B cell (primary cell): ENCODE results near the gene VPS26A. TPM values are rescaled to one million over a fixed set of nuclear protein-coding genes. Genes with fewer than 3 reads are reported as not detected.

Source experiments
- ATAC-seq: fragments of 200-7000 bp; cut with Tn5 transposase; one replicate; pipeline ENCODE4 v1.10.0; 2021; ENCODE audit warnings: low read depth, mild to moderate bottlenecking, moderate number of reproducible peaks, moderate library complexity
- CTCF ChIA-PET: fragments of 350-600 bp; sonication (Branson Sonifier 250); formaldehyde crosslinking; loops from one replicate; lab custom pipeline; 2021; ENCODE audit warnings: antibody characterized with exemption, inconsistent platforms; lab: Charles Lee
- POLR2A ChIA-PET: fragments of 350-600 bp; sonication (Branson Sonifier 250); formaldehyde crosslinking; loops from one replicate; lab custom pipeline; 2021; ENCODE audit warnings: antibody characterized with exemption; lab: Charles Lee
- DNase-seq: peaks from one replicate; pipeline ENCODE4 v3.0.0; 2013
- H2AFZ ChIP-seq: 2 replicates; pipeline ENCODE4 v1.6.1; 2012; ENCODE audit warnings: mild to moderate bottlenecking, low read depth, low read length; ENCODE audit not compliant: insufficient read depth, poor library complexity, severe bottlenecking
- H3K27ac ChIP-seq, 2 donors: 1 replicate in 1 of 2; 2 replicates in 1 of 2; pipeline ENCODE4 v1.5.1; 2012 to 2013; ENCODE audit warnings: low read length in 2 of 2, mild to moderate bottlenecking in 2 of 2, moderate library complexity in 1 of 2
- H3K27me3 ChIP-seq, 4 experiments: fragments of 200-600 bp in 1 of 4; sonication (generic) in 1 of 4; replicated peaks in 1 of 4; 1 replicate in 2 of 4; 2 replicates in 2 of 4; pipeline versions ENCODE4 v1.6.1 to v1.7.0; 2013 to 2016; ENCODE audit warnings: low read length in 3 of 4, mild to moderate bottlenecking in 2 of 4, mixed read lengths in 1 of 4, moderate library complexity in 1 of 4; ENCODE audit not compliant: insufficient read depth in 4 of 4, control insufficient read depth in 3 of 4; ENCODE audit errors: control extremely low read depth in 1 of 4
- H3K36me3 ChIP-seq, 2 experiments: replicated peaks in 1 of 2; 1 replicate in 1 of 2; 2 replicates in 1 of 2; pipeline versions ENCODE4 v1.6.1 to v1.7.1; 2013; ENCODE audit warnings: low read length in 1 of 2; ENCODE audit not compliant: insufficient read depth in 2 of 2, control insufficient read depth in 1 of 2; ENCODE audit errors: control extremely low read depth in 1 of 2, extremely low read depth in 1 of 2
- H3K4me1 ChIP-seq, 2 donors: fragments of 200-600 bp in 1 of 2; sonication (generic) in 1 of 2; 1 replicate in 1 of 2; 2 replicates in 1 of 2; pipeline versions ENCODE4 v1.5.1 to v1.6.1; 2013 to 2017; ENCODE audit warnings: low read length in 2 of 2; ENCODE audit not compliant: control insufficient read depth in 2 of 2, insufficient read depth in 2 of 2
- H3K4me2 ChIP-seq: replicated peaks from 2 replicates; pipeline ENCODE3; 2012; ENCODE audit warnings: mild to moderate bottlenecking, low read depth, low read length; ENCODE audit not compliant: poor library complexity, severe bottlenecking
- H3K4me3 ChIP-seq, 5 experiments: fragments of 200-600 bp in 1 of 5; sonication (generic) in 1 of 5; 1 replicate in 3 of 5; 2 replicates in 2 of 5; pipeline versions ENCODE4 v1.5.1 to v1.7.0; 2011 to 2016; ENCODE audit warnings: low read length in 4 of 5, mild to moderate bottlenecking in 4 of 5, low read depth in 2 of 5, control low read depth in 1 of 5, moderate library complexity in 1 of 5; ENCODE audit not compliant: insufficient read depth in 1 of 5; ENCODE audit errors: control extremely low read depth in 1 of 5, extremely low read depth in 1 of 5
- H3K79me2 ChIP-seq: fragments of 200-600 bp; sonication (generic); one replicate; pipeline ENCODE4 v1.6.0; 2016; ENCODE audit warnings: low read length; ENCODE audit not compliant: control insufficient read depth, insufficient read depth
- H3K9ac ChIP-seq: fragments of 200-600 bp; sonication (generic); 2 replicates; pipeline ENCODE4 v1.6.1; 2017; ENCODE audit warnings: mild to moderate bottlenecking, low read length, moderate library complexity
- H3K9me3 ChIP-seq, 3 donors: one replicate each; pipeline versions ENCODE4 v1.6.1 to v1.7.1; 2013; ENCODE audit warnings: low read length in 2 of 3; ENCODE audit not compliant: control insufficient read depth in 2 of 3, insufficient read depth in 1 of 3; ENCODE audit errors: control extremely low read depth in 1 of 3
- H4K20me1 ChIP-seq: 2 replicates; pipeline ENCODE4 v1.6.0; 2012; ENCODE audit warnings: mild to moderate bottlenecking, low read length; ENCODE audit not compliant: insufficient read depth, control insufficient read depth, poor library complexity, severe bottlenecking
- H3K27ac Mint-ChIP-seq: one replicate; pipeline ENCODE4 v1.8.0; 2021; ENCODE audit warnings: mixed read lengths
- H3K27me3 Mint-ChIP-seq: one replicate; pipeline ENCODE4 v1.8.0; 2021; ENCODE audit warnings: mixed read lengths
- H3K4me1 Mint-ChIP-seq: one replicate; pipeline ENCODE4 v1.8.0; 2021; ENCODE audit warnings: mixed read lengths
- H3K4me3 Mint-ChIP-seq: one replicate; pipeline ENCODE4 v1.8.0; 2021; ENCODE audit warnings: mixed read lengths
- H3K9me3 Mint-ChIP-seq: one replicate; pipeline ENCODE4 v1.8.0; 2022; ENCODE audit warnings: mixed read lengths; ENCODE audit not compliant: insufficient read depth
- EZH2 ChIP-seq: IDR thresholded peaks from 2 replicates; pipeline ENCODE4 v1.6.1; 2012; ENCODE audit warnings: borderline replicate concordance, low read depth, mild to moderate bottlenecking, moderate library complexity, low read length; ENCODE audit not compliant: insufficient read depth, poor library complexity, severe bottlenecking
- WGBS: methylation state at CpG from one replicate; pipeline ENCODE4 v1.1.5; 2013; ENCODE audit warnings: missing lambda C conversion rate; ENCODE audit not compliant: insufficient coverage; 5-methylcytosine and 5-hydroxymethylcytosine counted together
- intact Hi-C: fragments of 100-400 bp; cut with micrococcal nuclease; formaldehyde crosslinking; loops from one replicate; pipeline ENCODE4 v1.10.0; 2022
- polyA plus RNA-seq: library from polyadenylated mRNA; depleted of rRNA; stranded (reverse); fragments of >200 nt; gene quantifications from 2 replicates; pipeline ENCODE4 v1.2.3, GENCODE V29; 2012
- total RNA-seq, 2 donors: library from RNA; stranded (reverse); fragments of 120-200 nt in 1 of 2; gene quantifications; 1 replicate in 1 of 2; 2 replicates in 1 of 2; pipeline versions ENCODE4 v1.2.3 to v1.2.4, GENCODE V29; 2013 to 2022
- TF ChIP-seq, protein P1 (sequence below): fragments of 200-600 bp; IDR thresholded peaks from one replicate; pipeline ENCODE4 v1.8.0; 2022; ENCODE audit warnings: antibody characterized with exemption, mild to moderate bottlenecking

The VPS26A gene
- total and polyA plus RNA-seq, 2 donors (not counting 1 experiment from before 2014, with no cell fraction given): 5.0 to 29.9 TPM

DNA sequence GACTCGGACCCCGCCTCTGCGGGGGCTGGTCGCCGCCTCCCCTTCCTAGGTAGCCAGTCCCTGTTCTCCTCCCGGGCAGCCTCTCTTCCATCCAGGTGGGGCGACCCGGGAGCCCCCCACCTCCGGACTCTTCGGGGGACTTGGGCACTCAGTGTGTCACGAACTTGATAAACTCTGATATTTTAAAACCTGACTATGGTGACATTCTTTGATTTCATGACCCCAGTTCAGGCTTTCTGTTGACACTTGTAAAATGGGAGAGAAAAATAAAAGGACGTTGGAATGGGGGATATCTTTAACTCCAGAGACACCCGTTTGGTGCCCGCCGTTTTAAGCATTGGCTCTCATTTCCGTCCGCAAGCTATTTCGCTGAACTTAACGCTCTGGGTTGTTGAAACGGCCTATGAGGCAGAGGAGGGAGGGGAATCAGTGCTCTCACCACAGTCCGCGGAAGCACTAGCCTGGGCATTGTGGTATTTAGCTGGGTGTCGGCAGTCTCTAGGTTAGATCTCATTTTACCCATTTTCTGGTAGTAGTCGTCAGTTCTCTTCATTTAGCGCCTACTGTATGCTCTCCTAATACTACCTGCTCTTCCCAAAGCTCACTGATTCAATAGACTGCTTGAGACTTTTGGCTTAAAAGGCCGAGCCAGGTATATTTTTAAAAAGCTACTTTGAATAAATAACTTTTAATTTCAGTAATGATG is 738 bp downstream of the VPS26A start:
- CTCF ChIA-PET: interaction anchor here (1.1 to 3.9 kb wide), 4 partner anchors 29 to 169 kb away, joined by 5 to 23 read pairs (median 8); partner anchors contain the start of gene DDX21
- TF ChIP-seq EZH2: no peak
- TF ChIP-seq, protein P1, sequence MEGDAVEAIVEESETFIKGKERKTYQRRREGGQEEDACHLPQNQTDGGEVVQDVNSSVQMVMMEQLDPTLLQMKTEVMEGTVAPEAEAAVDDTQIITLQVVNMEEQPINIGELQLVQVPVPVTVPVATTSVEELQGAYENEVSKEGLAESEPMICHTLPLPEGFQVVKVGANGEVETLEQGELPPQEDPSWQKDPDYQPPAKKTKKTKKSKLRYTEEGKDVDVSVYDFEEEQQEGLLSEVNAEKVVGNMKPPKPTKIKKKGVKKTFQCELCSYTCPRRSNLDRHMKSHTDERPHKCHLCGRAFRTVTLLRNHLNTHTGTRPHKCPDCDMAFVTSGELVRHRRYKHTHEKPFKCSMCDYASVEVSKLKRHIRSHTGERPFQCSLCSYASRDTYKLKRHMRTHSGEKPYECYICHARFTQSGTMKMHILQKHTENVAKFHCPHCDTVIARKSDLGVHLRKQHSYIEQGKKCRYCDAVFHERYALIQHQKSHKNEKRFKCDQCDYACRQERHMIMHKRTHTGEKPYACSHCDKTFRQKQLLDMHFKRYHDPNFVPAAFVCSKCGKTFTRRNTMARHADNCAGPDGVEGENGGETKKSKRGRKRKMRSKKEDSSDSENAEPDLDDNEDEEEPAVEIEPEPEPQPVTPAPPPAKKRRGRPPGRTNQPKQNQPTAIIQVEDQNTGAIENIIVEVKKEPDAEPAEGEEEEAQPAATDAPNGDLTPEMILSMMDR: no peak
- peaks cover 58% of the 10 kb centered on the region for H3K79me2 ChIP-seq
- Mint-ChIP-seq H3K4me1 (peaks cover 18% of the 10 kb centered on the region), H3K9me3 (no peaks in the 10 kb centered on the region), H3K27me3 (no peaks in the 10 kb centered on the region), H3K27ac (peak overlapping the region; percentile 92), H3K4me3 (peak overlapping the region; percentile 93)
- intact Hi-C loops: loop anchor here (1.0 to 5.0 kb wide), 5 partner anchors 98 to 792 kb away; partner anchors contain the start of genes DDX21, HKDC1, HNRNPH3 and KIFBP
- H3K9me3 ChIP-seq: no peaks in the 10 kb centered on the region
- H3K27ac ChIP-seq: peak overlapping the region; percentile 89 to 95
- no peaks in the 10 kb centered on the region for H3K36me3 ChIP-seq
- peaks cover 20% of the 10 kb centered on the region for H4K20me1 ChIP-seq
- H3K27me3 ChIP-seq: no peaks in the 10 kb centered on the region
- ATAC-seq (peak; percentile 0), DNase-seq (peak; percentile 67)
- peak overlapping the region; percentile 57 to 92 (median 84) for H3K4me3 ChIP-seq
- 0% methylated on average over 20 of the region's 26 CpGs for WGBS
- peak overlapping the region; percentile 84 for H2AFZ ChIP-seq
- peak overlapping the region; percentile 73 for H3K9ac ChIP-seq
- peaks cover 12% of the 10 kb centered on the region in 2 donors for H3K4me1 ChIP-seq
- H3K4me2 ChIP-seq: peak overlapping the region; percentile 82
- POLR2A ChIA-PET: no interaction called here

DNA sequence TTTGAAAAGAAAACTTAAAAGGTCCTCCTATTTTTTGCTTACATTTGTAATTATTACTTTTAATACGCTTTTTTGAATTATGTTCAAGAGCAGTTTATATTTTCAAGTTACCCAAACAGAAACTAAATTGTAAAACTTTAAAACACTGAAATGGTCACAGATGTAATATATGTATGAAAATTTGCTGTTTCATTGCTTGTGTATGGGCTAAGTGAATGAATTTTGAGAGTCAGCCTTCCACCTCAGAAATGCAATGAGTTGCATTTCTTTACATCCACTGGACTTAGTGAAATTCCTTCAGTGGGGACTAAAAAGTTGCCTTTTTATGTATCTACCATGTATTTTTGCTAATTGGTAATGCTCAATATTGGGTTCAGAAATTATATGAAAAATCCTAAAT is 1.6 kb downstream of the VPS26A start:
- CTCF ChIA-PET: interaction anchor here (1.1 to 1.9 kb wide), 3 partner anchors 30 to 170 kb away, joined by 5 to 11 read pairs (median 5); partner anchors contain the start of gene DDX21
- H3K79me2 ChIP-seq: peaks cover 66% of the 10 kb centered on the region
- H3K4me1 ChIP-seq: peaks cover 12% of the 10 kb centered on the region in 2 donors
- H3K4me3 ChIP-seq: no peak overlapping the region
- no peaks in the 10 kb centered on the region for H3K36me3 ChIP-seq
- no peaks in the 10 kb centered on the region for H3K9me3 ChIP-seq
- H3K27me3 ChIP-seq: no peaks in the 10 kb centered on the region
- peak overlapping the region; percentile 84 for H2AFZ ChIP-seq
- no peak for DNase-seq
- H3K27me3 Mint-ChIP-seq: no peaks in the 10 kb centered on the region
- no peak overlapping the region for H3K4me3 Mint-ChIP-seq
- POLR2A ChIA-PET: no interaction called here
- H3K27ac Mint-ChIP-seq: no peak overlapping the region
- peak overlapping the region in 1 of 2 donors; percentile 95 for H3K27ac ChIP-seq
- ATAC-seq: no peak
- H3K9me3 Mint-ChIP-seq: no peaks in the 10 kb centered on the region
- no peak overlapping the region for H3K9ac ChIP-seq
- H3K4me2 ChIP-seq: peak overlapping the region; percentile 82
- WGBS: no CpG with 5 or more reads among the region's 1 CpG
- H4K20me1 ChIP-seq: peaks cover 28% of the 10 kb centered on the region
- peaks cover 24% of the 10 kb centered on the region for H3K4me1 Mint-ChIP-seq
- TF ChIP-seq, protein P1: no peak
- no peak for TF ChIP-seq EZH2
- intact Hi-C loops: loop anchor here (2.0 kb wide), 1 partner anchor 793 kb away; the partner anchor contains the start of genes HNRNPH3 and PBLD
